ENCODE results near the gene DCAF11.

DCAF11 gene

GRCh38 chr14:24165785-24166184, 51.2 kb downstream of the DCAF11 start:
- no peak for FAIRE-seq

- no peak for FAIRE-seq
Measured at GRCh38 chr14:24167469-24168114, 53.0 kb downstream of the DCAF11 start.

GRCh38 chr14:24171422-24172260, 57.1 kb downstream of the DCAF11 start, which contains the start of gene REC8:
REC8 (plus strand) TSS chr14:24172080; CDS start chr14:24172553, 473 bp downstream.
- peak; percentile 38 for FAIRE-seq

DNA sequence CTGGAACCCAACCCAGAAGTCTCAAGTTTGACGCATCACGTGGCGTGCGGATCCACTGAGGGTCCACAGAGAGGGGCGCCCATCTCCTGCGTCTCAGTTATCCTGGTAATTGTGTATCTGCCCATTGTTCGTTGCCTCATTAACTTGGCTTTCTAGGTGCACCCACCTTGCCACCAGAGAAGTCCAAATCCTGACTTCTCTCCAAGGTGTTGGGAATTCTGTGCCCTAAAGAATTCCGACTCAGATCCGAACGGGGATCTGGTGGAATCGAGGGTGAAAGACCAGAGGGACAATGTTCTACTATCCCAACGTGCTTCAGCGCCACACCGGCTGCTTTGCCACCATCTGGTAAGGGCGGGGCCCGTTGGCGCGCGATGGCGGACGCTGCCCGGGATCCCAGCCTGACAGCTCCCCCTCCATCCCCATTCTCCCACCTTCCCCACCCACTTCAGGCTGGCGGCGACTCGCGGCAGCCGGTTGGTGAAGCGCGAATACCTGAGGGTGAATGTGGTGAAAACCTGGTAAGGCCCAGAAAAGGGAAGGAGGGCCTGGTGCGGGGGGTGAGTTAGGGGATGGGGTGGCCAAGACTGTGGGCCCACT, 57.8 kb downstream of the DCAF11 start:
- FAIRE-seq: no peak

GRCh38 chr14:24172871-24173281, 58.3 kb downstream of the DCAF11 start:
- no peak for FAIRE-seq

Measured in islet of Langerhans (tissue), 1 donor.